ENCODE data around the gene COG8.
"Not testable (repeated sequence)": the region's sequence is repeated elsewhere in the genome, so short reads cannot be mapped to it uniquely, and the experiment has no call there.

The COG8 gene

GRCh38 chr16:69301187-69301586 lies 38.2 kb downstream of the COG8 start:
- no peak overlapping the region for H3K27ac ChIP-seq
- TF ChIP-seq, protein P1, sequence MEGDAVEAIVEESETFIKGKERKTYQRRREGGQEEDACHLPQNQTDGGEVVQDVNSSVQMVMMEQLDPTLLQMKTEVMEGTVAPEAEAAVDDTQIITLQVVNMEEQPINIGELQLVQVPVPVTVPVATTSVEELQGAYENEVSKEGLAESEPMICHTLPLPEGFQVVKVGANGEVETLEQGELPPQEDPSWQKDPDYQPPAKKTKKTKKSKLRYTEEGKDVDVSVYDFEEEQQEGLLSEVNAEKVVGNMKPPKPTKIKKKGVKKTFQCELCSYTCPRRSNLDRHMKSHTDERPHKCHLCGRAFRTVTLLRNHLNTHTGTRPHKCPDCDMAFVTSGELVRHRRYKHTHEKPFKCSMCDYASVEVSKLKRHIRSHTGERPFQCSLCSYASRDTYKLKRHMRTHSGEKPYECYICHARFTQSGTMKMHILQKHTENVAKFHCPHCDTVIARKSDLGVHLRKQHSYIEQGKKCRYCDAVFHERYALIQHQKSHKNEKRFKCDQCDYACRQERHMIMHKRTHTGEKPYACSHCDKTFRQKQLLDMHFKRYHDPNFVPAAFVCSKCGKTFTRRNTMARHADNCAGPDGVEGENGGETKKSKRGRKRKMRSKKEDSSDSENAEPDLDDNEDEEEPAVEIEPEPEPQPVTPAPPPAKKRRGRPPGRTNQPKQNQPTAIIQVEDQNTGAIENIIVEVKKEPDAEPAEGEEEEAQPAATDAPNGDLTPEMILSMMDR (conservative IDR thresholded peaks at IDR 0.05), result no peak

GRCh38 chr16:69298261-69298660 lies 41.1 kb downstream of the COG8 start:
- TF ChIP-seq, protein P1 (conservative IDR thresholded peaks at IDR 0.05), result no peak
- no peak overlapping the region for H3K27ac ChIP-seq

GRCh38 chr16:69296771-69297170 lies 42.6 kb downstream of the COG8 start:
- H3K27ac ChIP-seq, result not testable (repeated sequence)

GRCh38 chr16:69294051-69294450 lies 45.3 kb downstream of the COG8 start:
- H3K27ac ChIP-seq, result no peak overlapping the region
- TF ChIP-seq, protein P1 (conservative IDR thresholded peaks at IDR 0.05), result no peak

DNA sequence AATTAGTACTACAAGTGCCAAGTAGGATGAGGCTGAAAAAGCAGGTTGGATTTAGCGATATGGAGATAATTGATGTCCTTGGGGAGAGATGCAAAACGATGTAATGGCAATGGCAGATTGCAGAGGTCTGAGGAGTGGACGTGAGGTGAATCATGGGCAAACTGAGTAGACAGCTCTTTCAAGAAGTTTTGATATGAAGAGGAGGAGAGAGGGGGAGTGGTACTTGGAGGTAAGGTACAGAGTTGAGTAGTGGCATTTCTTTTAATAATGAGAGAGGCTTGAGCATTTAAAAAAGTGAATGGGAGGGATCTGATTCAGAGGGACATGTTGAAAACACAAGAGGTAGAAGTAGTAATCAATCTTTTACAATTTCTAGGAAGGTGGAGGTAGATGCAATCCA lies 46.0 kb downstream of the COG8 start:
- TF ChIP-seq, protein P1 (conservative IDR thresholded peaks at IDR 0.05), result no peak
- H3K27ac ChIP-seq, result no peak overlapping the region

DNA sequence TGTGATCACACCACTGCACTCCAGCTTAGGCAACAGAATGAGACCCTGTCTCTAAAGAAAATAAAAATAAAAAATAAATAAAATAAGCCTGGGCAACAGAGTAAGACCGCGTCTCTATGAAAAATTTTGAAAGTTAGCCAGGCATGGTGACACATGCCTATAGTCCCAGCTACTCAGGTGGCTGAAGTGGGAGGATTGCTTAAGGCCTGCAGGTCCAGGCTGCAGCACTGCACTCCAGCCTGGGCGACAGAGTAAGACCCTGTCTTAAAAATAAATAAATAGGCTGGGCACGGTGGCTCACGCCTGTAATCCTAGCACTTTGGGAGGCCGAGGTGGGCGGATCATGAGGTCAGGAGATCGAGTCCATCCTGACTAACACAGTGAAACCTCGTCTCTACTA lies 47.7 kb downstream of the COG8 start:
- not testable (repeated sequence) for H3K27ac ChIP-seq

DNA sequence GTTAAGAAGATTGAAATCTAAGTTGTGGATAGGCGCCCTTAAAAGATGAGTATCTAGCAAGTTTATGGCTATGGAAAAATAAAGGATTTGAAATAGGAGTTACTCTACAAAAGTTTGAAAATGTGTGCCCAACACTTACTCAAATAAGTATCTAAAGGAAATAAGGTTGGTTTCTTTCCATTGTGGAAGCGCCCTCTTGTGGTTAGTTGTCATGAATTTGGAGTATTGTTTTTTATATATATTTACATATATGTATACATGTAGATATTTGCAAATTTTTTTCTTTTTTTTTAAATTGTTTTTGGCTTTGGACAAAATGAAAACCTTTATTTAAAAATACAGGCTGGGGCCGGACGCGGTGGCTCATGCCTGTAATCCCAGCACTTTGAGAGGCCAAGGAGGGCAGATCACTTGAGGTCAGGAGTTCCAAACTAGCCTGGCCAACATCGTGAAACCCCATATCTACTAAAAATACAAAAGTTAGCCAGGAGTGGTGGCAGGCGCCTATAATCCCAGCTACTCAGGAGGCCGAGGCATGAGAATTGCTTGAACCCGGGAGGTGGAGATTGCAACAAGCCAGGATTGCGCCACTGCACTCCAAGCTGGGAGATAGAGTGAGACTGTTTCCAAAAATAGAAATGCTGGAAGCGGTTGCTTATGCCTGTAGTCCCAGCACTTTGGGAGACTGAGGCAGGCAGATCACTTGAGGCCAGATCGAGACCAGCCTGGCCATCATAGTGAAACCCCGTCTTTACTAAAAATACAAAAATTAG lies 52.2 kb downstream of the COG8 start:
- TF ChIP-seq, protein P1 (conservative IDR thresholded peaks at IDR 0.05), result peak; percentile 71
- H3K27ac ChIP-seq, result no peak overlapping the region

DNA sequence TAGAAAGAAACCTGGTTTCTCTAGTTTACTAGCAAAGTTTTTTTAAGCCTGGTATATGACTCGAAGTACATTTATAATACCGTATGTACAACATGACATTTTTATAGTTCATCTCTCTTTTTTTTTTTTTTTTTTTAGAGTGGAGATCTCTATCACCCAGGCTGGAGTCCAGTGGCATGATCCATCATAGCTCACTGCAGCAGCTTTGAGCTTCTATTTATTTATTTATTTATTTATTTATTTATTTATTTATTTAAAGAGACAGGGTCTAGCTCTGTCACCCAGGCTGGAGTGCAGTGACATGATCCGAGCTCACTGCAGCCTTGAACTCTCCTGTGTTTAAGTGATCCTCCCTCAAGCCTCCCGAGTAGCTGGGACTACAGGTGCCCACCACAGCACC lies 54.1 kb downstream of the COG8 start:
- H3K27ac ChIP-seq, result no peak overlapping the region
- TF ChIP-seq, protein P1 (conservative IDR thresholded peaks at IDR 0.05), result no peak

Data from VCaP (cell line).